Smooth muscle cell (in vitro differentiated cells): ENCODE data around the gene KCNJ12. TPM values are rescaled to one million over a fixed set of nuclear protein-coding genes. Genes with fewer than 3 reads are reported as not detected.

Experiments
- DNase-seq: peaks from one replicate; lab custom pipeline; 2025; ENCODE audit not compliant: unreplicated experiment; lab: John Stamatoyannopoulos, UW
- H2AFZ ChIP-seq: fragments of 200-600 bp; sonication (generic); 2 replicates; pipeline ENCODE4 v1.6.0; 2016; ENCODE audit warnings: antibody characterized with exemption, low read depth, mild to moderate bottlenecking
- H3F3A ChIP-seq: fragments of 200-600 bp; sonication (generic); 2 replicates; pipeline ENCODE4 v1.6.0; 2017; ENCODE audit warnings: antibody characterized with exemption, low read depth
- H3K27ac ChIP-seq: fragments of 200-600 bp; sonication (generic); 2 replicates; pipeline ENCODE4 v1.5.1; 2016; ENCODE audit warnings: low read depth, mild to moderate bottlenecking
- H3K27me3 ChIP-seq: fragments of 200-600 bp; sonication (generic); 2 replicates; pipeline ENCODE4 v1.6.1; 2016; ENCODE audit warnings: low read depth, mild to moderate bottlenecking
- H3K36me3 ChIP-seq: fragments of 200-600 bp; sonication (generic); 2 replicates; pipeline ENCODE4 v1.5.1; 2016; ENCODE audit warnings: low read depth
- H3K4me1 ChIP-seq: fragments of 200-600 bp; sonication (generic); 2 replicates; pipeline ENCODE4 v1.5.1; 2016; ENCODE audit warnings: low read depth
- H3K4me2 ChIP-seq: fragments of 200-600 bp; sonication (generic); 2 replicates; pipeline ENCODE4 v1.6.0; 2016; ENCODE audit warnings: mild to moderate bottlenecking
- H3K4me3 ChIP-seq: fragments of 200-600 bp; sonication (generic); 2 replicates; pipeline ENCODE4 v1.5.1; 2016; ENCODE audit warnings: mild to moderate bottlenecking
- H3K79me2 ChIP-seq: fragments of 200-600 bp; sonication (generic); 2 replicates; pipeline ENCODE4 v1.6.0; 2016; ENCODE audit warnings: low read depth, mild to moderate bottlenecking
- H3K9ac ChIP-seq: fragments of 200-600 bp; sonication (generic); 2 replicates; pipeline ENCODE4 v1.6.0; 2016; ENCODE audit warnings: low read depth
- H3K9me3 ChIP-seq: fragments of 200-600 bp; sonication (generic); replicated peaks from 2 replicates; pipeline ENCODE4 v1.5.1; 2016; ENCODE audit warnings: low read depth
- H4K20me1 ChIP-seq: fragments of 200-600 bp; sonication (generic); 2 replicates; pipeline ENCODE4 v1.6.0; 2016; ENCODE audit warnings: low read depth
- WGBS: methylation state at CpG from one replicate; pipeline ENCODE4 v1.1.7; 2016; ENCODE audit warnings: low lambda C conversion rate; 5-methylcytosine and 5-hydroxymethylcytosine counted together
- polyA plus RNA-seq: library from polyadenylated mRNA; unstranded; fragments of >200 nt; fragmentation: Nextera tagmentation; extraction: Ambion mirVana; gene quantifications from 2 replicates; pipeline ENCODE4 v1.2.1, GENCODE V29; 2016
- total RNA-seq: library from RNA; depleted of rRNA; stranded (reverse); fragments of >200 nt; gene quantifications from 2 replicates; pipeline ENCODE4 v1.2.3, GENCODE V29; 2014
- TF ChIP-seq, protein P1 (sequence below): fragments of 200-600 bp; sonication (generic); IDR thresholded peaks from 2 replicates; pipeline ENCODE4 v1.5.1; 2017; ENCODE audit warnings: borderline replicate concordance, mild to moderate bottlenecking, antibody characterized with exemption; ENCODE audit not compliant: insufficient read depth, poor library complexity, severe bottlenecking

Gene KCNJ12
- total and polyA plus RNA-seq, 2 experiments from 2014 or later = 0.04 to 0.18 TPM

DNA sequence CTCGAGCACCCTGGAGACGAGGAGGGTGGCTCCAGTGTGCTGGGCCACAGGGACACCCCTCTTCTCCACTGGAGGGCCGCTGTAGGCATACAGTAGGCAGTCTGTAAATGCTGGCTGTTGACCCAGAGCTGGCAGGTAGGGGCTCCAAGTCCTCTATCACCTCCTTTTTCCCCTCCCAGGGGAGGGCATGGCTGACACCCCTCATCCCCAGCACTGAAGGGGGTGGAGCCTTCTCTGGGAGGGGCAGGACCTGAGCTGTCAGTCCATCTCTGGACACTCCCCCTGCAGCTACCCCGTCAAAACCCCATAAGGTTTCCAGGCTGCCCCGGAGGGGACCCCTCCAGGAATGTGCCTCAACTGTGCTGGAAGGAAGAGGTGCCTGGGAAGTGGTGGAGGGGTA is 2.4 kb downstream of the KCNJ12 start:
- Histone ChIP-seq H3K4me1 (peaks cover 11% of the 10 kb centered on the region), H3K27me3 (peaks cover 43% of the 10 kb centered on the region), H3K4me3 (no peak overlapping the region), H3K9me3 (no peaks in the 10 kb centered on the region), H3K79me2 (no peaks in the 10 kb centered on the region), H4K20me1 (no peaks in the 10 kb centered on the region), H3K36me3 (no peaks in the 10 kb centered on the region), H3K4me2 (no peak overlapping the region), H2AFZ (no peak overlapping the region), H3K9ac (no peak overlapping the region), H3K27ac (no peak overlapping the region), H3F3A (no peaks in the 10 kb centered on the region)
- WGBS = 45% methylated on average over 5 of the region's 5 CpGs
- TF ChIP-seq, protein P1, sequence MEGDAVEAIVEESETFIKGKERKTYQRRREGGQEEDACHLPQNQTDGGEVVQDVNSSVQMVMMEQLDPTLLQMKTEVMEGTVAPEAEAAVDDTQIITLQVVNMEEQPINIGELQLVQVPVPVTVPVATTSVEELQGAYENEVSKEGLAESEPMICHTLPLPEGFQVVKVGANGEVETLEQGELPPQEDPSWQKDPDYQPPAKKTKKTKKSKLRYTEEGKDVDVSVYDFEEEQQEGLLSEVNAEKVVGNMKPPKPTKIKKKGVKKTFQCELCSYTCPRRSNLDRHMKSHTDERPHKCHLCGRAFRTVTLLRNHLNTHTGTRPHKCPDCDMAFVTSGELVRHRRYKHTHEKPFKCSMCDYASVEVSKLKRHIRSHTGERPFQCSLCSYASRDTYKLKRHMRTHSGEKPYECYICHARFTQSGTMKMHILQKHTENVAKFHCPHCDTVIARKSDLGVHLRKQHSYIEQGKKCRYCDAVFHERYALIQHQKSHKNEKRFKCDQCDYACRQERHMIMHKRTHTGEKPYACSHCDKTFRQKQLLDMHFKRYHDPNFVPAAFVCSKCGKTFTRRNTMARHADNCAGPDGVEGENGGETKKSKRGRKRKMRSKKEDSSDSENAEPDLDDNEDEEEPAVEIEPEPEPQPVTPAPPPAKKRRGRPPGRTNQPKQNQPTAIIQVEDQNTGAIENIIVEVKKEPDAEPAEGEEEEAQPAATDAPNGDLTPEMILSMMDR = no peak
- DNase-seq = no peak

DNA sequence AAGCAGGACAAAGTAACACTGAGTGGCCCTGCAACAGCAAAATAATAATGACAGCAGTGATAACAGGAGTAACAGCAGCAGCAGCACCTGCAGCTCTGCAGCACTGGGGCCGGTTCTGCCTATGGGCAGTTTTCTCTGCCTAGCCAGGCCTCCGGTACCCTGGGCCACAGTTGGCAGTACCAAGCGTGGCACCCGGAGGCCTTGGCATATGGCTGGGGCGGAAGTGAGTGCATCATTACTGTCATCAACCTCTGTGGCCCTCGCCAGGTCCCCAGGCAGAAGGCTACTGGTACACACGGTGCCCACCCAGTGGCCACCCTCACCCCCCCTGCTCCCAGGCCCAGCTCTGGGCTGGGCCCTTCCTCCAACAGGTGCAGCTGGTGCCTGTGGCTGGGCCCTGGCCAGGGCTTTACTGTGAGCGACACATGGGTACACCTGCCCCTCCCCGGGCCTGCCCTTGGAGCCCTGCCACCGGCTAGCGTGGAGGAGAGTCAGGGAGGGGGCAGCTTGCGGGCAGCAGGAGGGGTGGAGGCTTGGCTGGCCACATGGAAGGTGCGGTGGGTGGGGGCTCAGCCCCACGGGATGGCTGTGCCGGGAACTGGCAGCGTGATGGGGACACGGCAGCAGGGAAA is 3.0 kb downstream of the KCNJ12 start:
- H3K79me2 ChIP-seq = no peaks in the 10 kb centered on the region
- H3K4me1 ChIP-seq = peaks cover 11% of the 10 kb centered on the region
- no peaks in the 10 kb centered on the region for H3K9me3 ChIP-seq
- H3K4me2 ChIP-seq = no peak overlapping the region
- H3K4me3 ChIP-seq = no peak overlapping the region
- no peak overlapping the region for H3K9ac ChIP-seq
- H3K36me3 ChIP-seq = no peaks in the 10 kb centered on the region
- WGBS = 95% methylated on average over 15 of the region's 17 CpGs
- H2AFZ ChIP-seq = no peak overlapping the region
- peaks cover 43% of the 10 kb centered on the region for H3K27me3 ChIP-seq
- no peak overlapping the region for H3K27ac ChIP-seq
- DNase-seq = no peak
- TF ChIP-seq, protein P1 = no peak
- H3F3A ChIP-seq = no peaks in the 10 kb centered on the region
- H4K20me1 ChIP-seq = no peaks in the 10 kb centered on the region

DNA sequence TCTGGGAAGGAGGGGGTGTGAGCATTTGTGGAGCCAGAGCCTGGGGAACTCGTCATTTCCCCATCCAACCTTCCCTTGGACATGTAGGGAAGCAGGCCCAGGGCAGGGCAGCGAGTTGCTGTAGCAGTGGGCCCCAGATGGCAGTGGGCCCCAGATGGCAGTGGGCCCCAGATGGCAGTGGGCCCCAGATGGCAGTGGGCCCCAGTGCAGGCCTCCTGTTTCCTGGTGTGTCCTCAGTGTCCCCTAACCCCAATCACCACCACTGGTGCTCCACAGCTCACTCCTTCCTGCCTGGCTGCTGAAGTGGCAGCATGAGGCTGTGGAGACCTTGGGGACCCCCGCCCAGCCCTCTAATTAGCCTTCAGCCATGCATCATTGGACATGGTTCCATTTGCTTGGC is 4.5 kb downstream of the KCNJ12 start:
- Histone ChIP-seq H3K4me1 (peaks cover 11% of the 10 kb centered on the region), H2AFZ (no peak overlapping the region), H3K4me2 (no peak overlapping the region), H3K27ac (no peak overlapping the region), H4K20me1 (no peaks in the 10 kb centered on the region), H3K9me3 (no peaks in the 10 kb centered on the region), H3K4me3 (no peak overlapping the region), H3F3A (no peaks in the 10 kb centered on the region), H3K9ac (no peak overlapping the region), H3K79me2 (no peaks in the 10 kb centered on the region), H3K36me3 (no peaks in the 10 kb centered on the region), H3K27me3 (peaks cover 35% of the 10 kb centered on the region)
- WGBS = 89% methylated on average over 3 of the region's 3 CpGs
- DNase-seq = no peak
- TF ChIP-seq, protein P1 = no peak

DNA sequence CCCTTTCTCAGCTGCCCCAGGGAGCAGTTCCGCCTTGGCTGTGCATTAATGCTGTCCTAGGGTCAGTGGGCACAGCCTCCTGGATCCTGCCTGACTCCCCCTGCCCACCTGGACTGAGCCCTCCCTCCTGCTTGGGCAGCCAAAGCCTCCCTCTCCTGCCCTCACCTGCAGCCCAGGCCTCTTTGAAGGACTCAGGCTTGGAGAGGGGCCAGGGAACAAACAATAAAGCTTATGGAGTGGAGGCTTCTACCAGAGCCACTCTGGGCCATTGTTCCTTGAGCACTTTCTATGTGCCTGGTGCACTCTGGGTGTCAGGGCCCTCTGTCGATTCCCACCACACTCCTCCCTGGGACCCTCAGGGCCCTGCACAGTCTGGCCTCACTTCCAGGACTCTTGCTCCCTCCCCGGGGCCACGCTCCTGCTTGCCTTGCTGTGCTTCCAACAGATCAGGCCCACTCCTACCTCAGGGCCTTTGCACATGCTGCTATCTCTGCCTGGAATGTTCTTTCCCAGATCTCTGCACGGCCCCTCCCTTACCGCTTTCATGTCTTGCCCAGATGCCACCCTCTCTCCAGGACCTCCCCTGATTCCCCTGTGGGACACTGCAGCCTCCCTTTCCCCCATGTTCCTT is 5.0 kb downstream of the KCNJ12 start:
- 90% methylated on average over 6 of the region's 6 CpGs for WGBS
- Histone ChIP-seq H2AFZ (no peak overlapping the region), H3K9ac (no peak overlapping the region), H3F3A (no peaks in the 10 kb centered on the region), H3K9me3 (no peaks in the 10 kb centered on the region), H3K4me1 (peaks cover 11% of the 10 kb centered on the region), H4K20me1 (no peaks in the 10 kb centered on the region), H3K79me2 (no peaks in the 10 kb centered on the region), H3K27me3 (peaks cover 30% of the 10 kb centered on the region), H3K4me2 (no peak overlapping the region), H3K36me3 (no peaks in the 10 kb centered on the region), H3K27ac (no peak overlapping the region), H3K4me3 (no peak overlapping the region)
- no peak for DNase-seq
- TF ChIP-seq, protein P1 = no peak
